Measurements from ENCODE around the gene RPL18. TPM values are rescaled to one million over a fixed set of nuclear protein-coding genes. Genes with fewer than 3 reads are reported as not detected.

RPL18 gene
- total and polyA plus RNA-seq, 9 of the 15 experiments (the other 6 are each of a cell fraction or from before 2014, with no cell fraction given), result 312 to 2,635 (median 1,653) TPM

- TF ChIP-seq ARID4B (CRISPR knock-in tag; IDR thresholded peaks at IDR 0.05) (no peak), SNRNP70 (optimal IDR thresholded peaks at IDR 0.05; ENCODE audit: low read depth, low read length) (no peak), ZMIZ1 (IDR thresholded peaks at IDR 0.05; ENCODE audit: low read depth in 2 of 2, low read length in 2 of 2) (0 out of 4 replicates have a peak, but pooled peaks of 1 of the 2 experiments have one; percentile 6), E2F6 (IDR thresholded peaks at IDR 0.05; ENCODE audit: borderline replicate concordance in 1 of 2, extremely low read depth in 1 of 2, insufficient read depth in 1 of 2, insufficient read length in 1 of 2, low read depth in 1 of 2, low read length in 1 of 2, poor library complexity in 1 of 2, severe bottlenecking in 1 of 2) (no peak), ZNF134 (CRISPR knock-in tag; conservative IDR thresholded peaks at IDR 0.05) (no peak), NR0B1 (IDR thresholded peaks at IDR 0.05; ENCODE audit: partially characterized antibody) (no peak), ZNF217 (CRISPR knock-in tag; IDR thresholded peaks at IDR 0.05) (no peak), TSC22D4 (tag; IDR thresholded peaks at IDR 0.05) (no peak), TOE1 (IDR thresholded peaks at IDR 0.05; ENCODE audit: borderline replicate concordance) (peak; percentile 19; the same call in 1 of the 2 replicates), TOE1 (CRISPR knock-in tag; IDR thresholded peaks at IDR 0.05; ENCODE audit: borderline replicate concordance, low read depth) (no peak), ILK (tag; IDR thresholded peaks at IDR 0.05; ENCODE audit: borderline replicate concordance, low read depth) (no peak), ADNP (tag; IDR thresholded peaks at IDR 0.05) (no peak), BHLHE40 (IDR thresholded peaks at IDR 0.05; ENCODE audit: low read length) (peak; percentile 92), ZNF780A (CRISPR knock-in tag; IDR thresholded peaks at IDR 0.05) (no peak), MTA3 (IDR thresholded peaks at IDR 0.05; ENCODE audit: borderline replicate concordance) (no peak; the same call in none of the 2 replicates), HDAC2 (IDR thresholded peaks at IDR 0.05) (no peak)
These were observed 19.2 kb upstream of the RPL18 start (continued) for GRCh38 chr19:48637948-48638830.

Measured in K562 (cell line).